ENCODE data around the gene MLEC. TPM values are rescaled to one million over a fixed set of nuclear protein-coding genes. Genes with fewer than 3 reads are reported as not detected.
A peak's percentile ranks its signal among the peaks of the same experiment; 100 is the strongest.

The MLEC gene
- total and polyA plus RNA-seq, 2 of the 13 experiments (the other 11 are each of a cell fraction or from before 2014, with no cell fraction given) = 49.8 to 156 TPM

DNA sequence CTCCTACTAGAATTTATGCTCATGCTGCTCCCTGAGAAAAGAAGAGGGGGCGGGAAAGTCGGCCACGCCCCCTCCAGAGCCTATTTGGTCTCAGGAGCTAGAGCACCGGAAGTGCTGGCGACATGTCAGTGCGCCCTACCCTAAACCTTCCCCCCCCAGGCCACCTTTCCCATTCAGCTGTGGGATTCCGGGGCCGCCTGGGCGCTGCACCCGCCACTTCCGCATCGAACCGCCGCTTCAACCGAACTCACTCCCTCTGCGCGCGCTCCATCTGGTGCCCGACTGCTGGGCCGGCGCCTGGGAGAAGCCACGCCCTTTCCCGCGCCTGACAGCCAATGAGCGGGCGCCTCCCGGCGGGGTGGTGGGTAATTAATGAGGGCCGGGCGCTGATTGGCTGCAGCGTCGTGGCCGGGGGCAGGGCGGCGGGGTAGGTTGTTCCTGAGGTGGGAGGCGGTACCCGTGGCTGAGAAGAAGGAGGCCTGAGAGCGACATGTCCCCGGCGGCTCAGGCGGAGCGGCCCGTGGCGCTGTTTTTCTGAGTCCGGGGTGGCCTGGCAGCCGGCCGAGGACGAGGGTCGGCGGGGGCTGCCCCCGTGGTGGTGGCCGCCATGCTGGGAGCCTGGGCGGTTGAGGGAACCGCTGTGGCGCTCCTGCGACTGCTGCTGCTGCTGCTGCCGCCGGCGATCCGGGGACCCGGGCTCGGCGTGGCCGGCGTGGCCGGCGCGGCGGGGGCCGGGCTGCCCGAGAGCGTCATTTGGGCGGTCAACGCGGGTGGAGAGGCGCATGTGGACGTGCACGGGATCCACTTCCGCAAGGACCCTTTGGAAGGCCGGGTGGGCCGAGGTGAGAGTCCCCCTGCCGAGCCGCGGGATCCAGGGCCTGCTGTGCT is at the start of gene MLEC (continued):
- TF ChIP-seq, protein P1, sequence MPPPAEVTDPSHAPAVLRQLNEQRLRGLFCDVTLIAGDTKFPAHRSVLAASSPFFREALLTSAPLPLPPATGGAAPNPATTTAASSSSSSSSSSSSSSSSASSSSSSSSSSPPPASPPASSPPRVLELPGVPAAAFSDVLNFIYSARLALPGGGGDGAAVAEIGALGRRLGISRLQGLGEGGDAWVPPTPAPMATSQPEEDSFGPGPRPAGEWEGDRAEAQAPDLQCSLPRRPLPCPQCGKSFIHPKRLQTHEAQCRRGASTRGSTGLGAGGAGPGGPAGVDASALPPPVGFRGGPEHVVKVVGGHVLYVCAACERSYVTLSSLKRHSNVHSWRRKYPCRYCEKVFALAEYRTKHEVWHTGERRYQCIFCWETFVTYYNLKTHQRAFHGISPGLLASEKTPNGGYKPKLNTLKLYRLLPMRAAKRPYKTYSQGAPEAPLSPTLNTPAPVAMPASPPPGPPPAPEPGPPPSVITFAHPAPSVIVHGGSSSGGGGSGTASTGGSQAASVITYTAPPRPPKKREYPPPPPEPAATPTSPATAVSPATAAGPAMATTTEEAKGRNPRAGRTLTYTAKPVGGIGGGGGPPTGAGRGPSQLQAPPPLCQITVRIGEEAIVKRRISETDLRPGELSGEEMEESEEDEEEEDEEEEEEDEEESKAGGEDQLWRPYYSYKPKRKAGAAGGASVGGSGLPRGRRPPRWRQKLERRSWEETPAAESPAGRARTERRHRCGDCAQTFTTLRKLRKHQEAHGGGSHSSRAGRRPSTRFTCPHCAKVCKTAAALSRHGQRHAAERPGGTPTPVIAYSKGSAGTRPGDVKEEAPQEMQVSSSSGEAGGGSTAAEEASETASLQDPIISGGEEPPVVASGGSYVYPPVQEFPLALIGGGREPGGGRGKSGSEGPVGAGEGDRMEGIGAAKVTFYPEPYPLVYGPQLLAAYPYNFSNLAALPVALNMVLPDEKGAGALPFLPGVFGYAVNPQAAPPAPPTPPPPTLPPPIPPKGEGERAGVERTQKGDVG (CRISPR knock-in tag; IDR thresholded peaks at IDR 0.05; ENCODE audit: borderline replicate concordance) = no peak
- TF ChIP-seq, protein P2, sequence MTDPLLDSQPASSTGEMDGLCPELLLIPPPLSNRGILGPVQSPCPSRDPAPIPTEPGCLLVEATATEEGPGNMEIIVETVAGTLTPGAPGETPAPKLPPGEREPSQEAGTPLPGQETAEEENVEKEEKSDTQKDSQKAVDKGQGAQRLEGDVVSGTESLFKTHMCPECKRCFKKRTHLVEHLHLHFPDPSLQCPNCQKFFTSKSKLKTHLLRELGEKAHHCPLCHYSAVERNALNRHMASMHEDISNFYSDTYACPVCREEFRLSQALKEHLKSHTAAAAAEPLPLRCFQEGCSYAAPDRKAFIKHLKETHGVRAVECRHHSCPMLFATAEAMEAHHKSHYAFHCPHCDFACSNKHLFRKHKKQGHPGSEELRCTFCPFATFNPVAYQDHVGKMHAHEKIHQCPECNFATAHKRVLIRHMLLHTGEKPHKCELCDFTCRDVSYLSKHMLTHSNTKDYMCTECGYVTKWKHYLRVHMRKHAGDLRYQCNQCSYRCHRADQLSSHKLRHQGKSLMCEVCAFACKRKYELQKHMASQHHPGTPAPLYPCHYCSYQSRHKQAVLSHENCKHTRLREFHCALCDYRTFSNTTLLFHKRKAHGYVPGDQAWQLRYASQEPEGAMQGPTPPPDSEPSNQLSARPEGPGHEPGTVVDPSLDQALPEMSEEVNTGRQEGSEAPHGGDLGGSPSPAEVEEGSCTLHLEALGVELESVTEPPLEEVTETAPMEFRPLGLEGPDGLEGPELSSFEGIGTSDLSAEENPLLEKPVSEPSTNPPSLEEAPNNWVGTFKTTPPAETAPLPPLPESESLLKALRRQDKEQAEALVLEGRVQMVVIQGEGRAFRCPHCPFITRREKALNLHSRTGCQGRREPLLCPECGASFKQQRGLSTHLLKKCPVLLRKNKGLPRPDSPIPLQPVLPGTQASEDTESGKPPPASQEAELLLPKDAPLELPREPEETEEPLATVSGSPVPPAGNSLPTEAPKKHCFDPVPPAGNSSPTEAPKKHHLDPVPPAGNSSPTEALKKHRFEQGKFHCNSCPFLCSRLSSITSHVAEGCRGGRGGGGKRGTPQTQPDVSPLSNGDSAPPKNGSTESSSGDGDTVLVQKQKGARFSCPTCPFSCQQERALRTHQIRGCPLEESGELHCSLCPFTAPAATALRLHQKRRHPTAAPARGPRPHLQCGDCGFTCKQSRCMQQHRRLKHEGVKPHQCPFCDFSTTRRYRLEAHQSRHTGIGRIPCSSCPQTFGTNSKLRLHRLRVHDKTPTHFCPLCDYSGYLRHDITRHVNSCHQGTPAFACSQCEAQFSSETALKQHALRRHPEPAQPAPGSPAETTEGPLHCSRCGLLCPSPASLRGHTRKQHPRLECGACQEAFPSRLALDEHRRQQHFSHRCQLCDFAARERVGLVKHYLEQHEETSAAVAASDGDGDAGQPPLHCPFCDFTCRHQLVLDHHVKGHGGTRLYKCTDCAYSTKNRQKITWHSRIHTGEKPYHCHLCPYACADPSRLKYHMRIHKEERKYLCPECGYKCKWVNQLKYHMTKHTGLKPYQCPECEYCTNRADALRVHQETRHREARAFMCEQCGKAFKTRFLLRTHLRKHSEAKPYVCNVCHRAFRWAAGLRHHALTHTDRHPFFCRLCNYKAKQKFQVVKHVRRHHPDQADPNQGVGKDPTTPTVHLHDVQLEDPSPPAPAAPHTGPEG (CRISPR knock-in tag; IDR thresholded peaks at IDR 0.05) = no peak
- TF ChIP-seq ZNF720 (CRISPR knock-in tag; IDR thresholded peaks at IDR 0.05) = no peak
- no peak for TF ChIP-seq SMAD9 (CRISPR knock-in tag; IDR thresholded peaks at IDR 0.05)
- TF ChIP-seq ZNF674 (CRISPR knock-in tag; IDR thresholded peaks at IDR 0.05; ENCODE audit: low read depth) = no peak
- no peak; the same call in 1 of the 2 replicates for TF ChIP-seq MXD4 (CRISPR knock-in tag; IDR thresholded peaks at IDR 0.05)
- no peak for TF ChIP-seq U2AF1 (optimal IDR thresholded peaks at IDR 0.05; ENCODE audit: low read depth, low read length)
- TF ChIP-seq ZNF24 (IDR thresholded peaks at IDR 0.05) = no peak
- TF ChIP-seq THYN1 (CRISPR knock-in tag; IDR thresholded peaks at IDR 0.05; ENCODE audit: borderline replicate concordance, low read depth) = no peak
- no peak for TF ChIP-seq ZNF776 (CRISPR knock-in tag; IDR thresholded peaks at IDR 0.05)
- TF ChIP-seq, protein P3, sequence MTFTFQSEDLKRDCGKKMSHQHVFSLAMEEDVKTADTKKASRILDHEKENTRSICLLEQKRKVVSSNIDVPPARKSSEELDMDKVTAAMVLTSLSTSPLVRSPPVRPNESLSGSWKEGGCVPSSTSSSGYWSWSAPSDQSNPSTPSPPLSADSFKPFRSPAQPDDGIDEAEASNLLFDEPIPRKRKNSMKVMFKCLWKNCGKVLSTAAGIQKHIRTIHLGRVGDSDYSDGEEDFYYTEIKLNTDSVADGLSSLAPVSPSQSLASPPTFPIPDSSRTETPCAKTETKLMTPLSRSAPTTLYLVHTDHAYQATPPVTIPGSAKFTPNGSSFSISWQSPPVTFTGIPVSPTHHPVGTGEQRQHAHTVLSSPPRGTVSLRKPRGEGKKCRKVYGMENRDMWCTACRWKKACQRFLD (CRISPR knock-in tag; IDR thresholded peaks at IDR 0.05; ENCODE audit: borderline replicate concordance) = no peak
- TF ChIP-seq ZNF232 (CRISPR knock-in tag; IDR thresholded peaks at IDR 0.05; ENCODE audit: borderline replicate concordance) = peak; percentile 35; the same call in 1 of the 2 replicates
- no peak for TF ChIP-seq TBP (CRISPR knock-in tag; IDR thresholded peaks at IDR 0.05)
